ENCODE measurements around the gene MT1G.
"Not testable (repeated sequence)": the region's sequence is repeated elsewhere in the genome, so short reads cannot be mapped to it uniquely, and the experiment has no call there.

Gene MT1G

GRCh38 chr16:56667581-56668571 is at the start of gene MT1G:
Gene MT1G (minus strand): TSS chr16:56668065. CDS start chr16:56667993, 72 bp downstream.
- DNase-seq (ENCODE audit: insufficient read length, low spot score): no peak
- FAIRE-seq: no peak

- DNase-seq (ENCODE audit: insufficient read length, low spot score); FAIRE-seq: not testable (repeated sequence)
Observed at GRCh38 chr16:56717532-56717931, 49.7 kb upstream of the MT1G start.

DNA sequence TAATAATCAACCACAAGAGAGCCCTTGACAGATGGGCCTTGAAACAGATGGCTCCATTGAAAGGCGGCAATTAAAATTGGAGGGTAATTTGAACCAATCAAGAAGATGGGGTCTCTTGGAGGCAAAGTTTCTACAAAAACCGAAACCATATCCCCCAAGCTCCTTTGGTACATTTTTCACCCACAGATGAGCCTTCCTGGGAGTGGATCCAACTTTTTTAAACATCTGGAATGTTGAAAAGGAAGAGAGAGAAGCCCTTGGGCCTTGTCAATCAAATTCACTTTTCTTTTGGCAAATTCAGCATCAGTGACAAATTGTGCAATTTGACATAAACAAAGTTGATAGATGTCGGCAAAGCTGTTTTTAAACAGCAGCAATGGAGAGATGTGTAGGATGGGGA is 48.9 kb upstream of the MT1G start:
- DNase-seq (ENCODE audit: insufficient read length, low spot score) (no peak), FAIRE-seq (no peak)

DNA sequence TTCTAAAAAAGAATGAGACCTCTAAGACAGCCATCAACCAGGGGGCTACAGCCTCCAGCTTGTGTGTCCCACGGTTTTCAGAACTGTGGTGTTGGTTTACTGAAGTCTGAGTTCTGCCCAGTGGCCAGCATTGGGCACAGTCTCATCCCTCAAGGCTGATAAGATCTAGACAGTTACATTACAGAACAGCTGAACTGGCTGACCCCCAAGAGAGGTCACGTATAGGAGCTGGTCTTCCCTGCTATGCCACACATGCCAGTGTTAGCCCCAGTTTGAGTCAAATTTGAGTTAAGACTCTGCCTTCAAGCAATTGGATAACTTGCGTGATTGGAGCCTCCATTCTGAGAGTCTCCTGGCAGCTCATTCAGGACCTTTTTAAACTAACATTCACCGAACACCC is 47.3 kb upstream of the MT1G start:
- DNase-seq (ENCODE audit: insufficient read length, low spot score): no peak
- no peak for FAIRE-seq

DNA sequence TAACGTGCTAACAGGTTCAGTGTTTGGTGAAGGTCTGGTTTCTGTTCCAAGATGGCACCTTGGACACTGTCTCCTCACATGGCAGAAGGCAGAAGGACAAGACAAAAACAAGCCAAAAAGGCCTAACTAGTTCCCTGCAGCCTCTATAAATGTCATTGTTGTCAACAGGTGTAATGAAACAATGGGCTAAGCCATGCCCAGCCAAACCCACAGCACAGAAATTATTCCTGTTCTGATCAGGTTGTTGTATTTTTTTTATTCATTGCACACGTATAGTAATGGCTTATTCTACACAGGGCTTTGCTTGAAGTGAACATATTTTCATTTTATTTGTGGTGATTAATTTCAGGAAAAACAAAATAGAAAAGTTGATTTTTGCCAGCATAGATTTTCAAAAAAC is 45.9 kb upstream of the MT1G start:
- DNase-seq (ENCODE audit: insufficient read length, low spot score) (no peak), FAIRE-seq (no peak)

DNA sequence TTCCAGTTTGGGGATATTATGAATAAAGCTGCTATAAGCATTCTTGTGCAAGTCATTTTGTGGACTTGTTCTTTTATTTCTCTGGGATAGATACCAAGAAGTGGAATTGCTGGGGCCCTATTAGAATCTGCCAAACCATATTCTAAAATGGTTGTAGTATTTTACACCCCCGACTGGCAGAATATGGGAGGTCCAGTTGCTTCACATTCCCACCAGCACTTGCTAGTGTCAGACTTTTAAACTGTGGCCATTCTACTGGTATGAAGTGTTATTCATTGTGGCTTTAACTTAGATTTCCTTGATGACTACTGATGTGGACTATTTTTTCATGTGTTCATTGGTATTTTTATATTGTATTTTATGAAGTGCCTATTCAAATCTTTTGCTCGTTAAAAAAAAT is 44.0 kb upstream of the MT1G start:
- no peak for FAIRE-seq

GRCh38 chr16:56710181-56710737 is 42.4 kb upstream of the MT1G start:
- FAIRE-seq (no peak), DNase-seq (ENCODE audit: insufficient read length, low spot score) (no peak)

More for the DNA sequence above, 44.0 kb upstream of the MT1G start:
- no peak for DNase-seq (ENCODE audit: insufficient read length, low spot score)

- DNase-seq (ENCODE audit: insufficient read length, low spot score) (no peak), FAIRE-seq (no peak)
Observed at GRCh38 chr16:56709443-56710040, 41.7 kb upstream of the MT1G start.

- DNase-seq (ENCODE audit: insufficient read length, low spot score) (no peak), FAIRE-seq (no peak)
Observed at GRCh38 chr16:56708525-56709442, 40.9 kb upstream of the MT1G start.

- no peak for DNase-seq (ENCODE audit: insufficient read length, low spot score)
- no peak for FAIRE-seq
Observed at GRCh38 chr16:56702836-56703235, 35.0 kb upstream of the MT1G start.

- DNase-seq (ENCODE audit: insufficient read length, low spot score): no peak
- peak; percentile 42 for FAIRE-seq
Observed at GRCh38 chr16:56701534-56701933, 33.7 kb upstream of the MT1G start.

- FAIRE-seq: no peak
- no peak for DNase-seq (ENCODE audit: insufficient read length, low spot score)
Observed at GRCh38 chr16:56700631-56701030, 32.8 kb upstream of the MT1G start.

GRCh38 chr16:56700195-56700594 is 32.3 kb upstream of the MT1G start:
- FAIRE-seq (no peak), DNase-seq (ENCODE audit: insufficient read length, low spot score) (no peak)

GRCh38 chr16:56697456-56698155 is 29.7 kb upstream of the MT1G start:
- FAIRE-seq (peak; percentile 84), DNase-seq (ENCODE audit: insufficient read length, low spot score) (no peak)

DNA sequence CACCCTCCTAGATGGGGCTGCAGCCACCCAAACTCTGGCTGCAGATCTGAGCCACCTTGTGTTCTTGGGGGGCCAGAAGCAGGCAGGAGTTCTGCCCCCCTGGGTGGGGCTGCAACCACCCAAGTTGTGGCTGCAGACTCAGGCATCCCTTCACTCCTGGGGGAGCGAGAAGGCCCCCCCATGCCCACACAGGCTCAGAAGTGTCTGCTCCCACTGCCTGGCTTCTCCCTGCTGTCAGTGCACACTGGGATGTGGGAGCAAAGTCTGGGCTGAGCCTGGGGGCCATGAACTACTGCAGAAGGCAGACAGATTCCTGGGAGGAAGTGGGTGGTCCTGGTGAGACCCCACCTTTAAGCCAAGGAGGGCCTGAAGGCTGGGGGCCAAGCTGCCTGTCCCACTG is 27.4 kb upstream of the MT1G start:
- FAIRE-seq (no peak), DNase-seq (ENCODE audit: insufficient read length, low spot score) (no peak)

DNA sequence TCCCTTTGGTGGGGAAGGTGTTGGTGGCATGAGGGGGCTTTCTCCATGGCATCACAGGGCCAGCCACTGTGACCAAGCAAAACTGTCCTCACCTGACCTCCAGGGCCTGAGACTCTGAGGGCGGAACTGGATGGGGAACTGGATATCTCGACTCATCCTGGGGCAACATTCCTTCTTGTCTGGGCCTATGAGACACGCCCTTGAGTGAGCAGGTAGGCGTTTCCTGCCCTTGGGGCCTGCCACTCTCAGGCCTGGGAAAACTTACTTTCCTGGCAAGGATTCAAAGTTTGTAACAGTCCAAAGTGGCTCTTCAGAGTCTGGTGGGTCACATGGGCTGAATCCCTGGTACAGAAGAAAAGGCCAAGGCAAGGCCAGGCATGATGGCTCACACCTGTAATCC is 24.0 kb upstream of the MT1G start:
- DNase-seq (ENCODE audit: insufficient read length, low spot score) (peak; percentile 89), FAIRE-seq (peak; percentile 96)

DNA sequence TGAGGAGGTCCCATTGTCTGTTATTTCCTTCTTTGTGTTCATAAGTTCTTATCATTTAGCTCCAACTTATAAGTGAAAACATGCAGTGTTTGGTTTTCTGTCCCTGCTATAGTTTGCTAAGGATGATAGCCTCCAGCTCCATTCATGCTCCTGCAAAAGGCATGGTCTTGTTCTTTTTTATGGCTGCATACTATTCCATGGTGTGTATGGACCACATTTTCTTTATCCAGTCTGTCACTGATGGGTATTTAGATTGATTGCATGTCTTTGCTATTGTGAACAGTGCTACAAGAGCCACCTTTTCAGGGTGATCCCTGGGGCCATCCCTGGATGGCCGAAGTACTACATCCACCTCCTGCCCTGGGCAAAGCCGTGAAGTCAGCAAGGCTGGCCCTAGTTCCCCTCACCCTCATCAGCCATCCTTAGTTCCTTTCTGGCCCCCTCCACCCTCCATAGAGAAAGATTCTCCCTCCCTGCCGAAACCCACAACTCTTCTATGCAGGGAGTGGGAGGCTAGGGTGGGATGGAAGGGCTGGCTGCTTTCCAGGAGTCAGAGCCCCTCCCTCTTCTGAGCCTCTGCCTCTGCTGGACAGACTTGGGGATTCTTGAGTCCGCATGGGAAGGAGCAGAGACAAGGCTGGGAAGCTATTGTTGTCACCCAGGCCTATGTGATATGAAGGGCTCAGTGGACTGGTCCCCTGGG is 22.7 kb upstream of the MT1G start:
- no peak for FAIRE-seq
- DNase-seq (ENCODE audit: insufficient read length, low spot score): no peak

DNA sequence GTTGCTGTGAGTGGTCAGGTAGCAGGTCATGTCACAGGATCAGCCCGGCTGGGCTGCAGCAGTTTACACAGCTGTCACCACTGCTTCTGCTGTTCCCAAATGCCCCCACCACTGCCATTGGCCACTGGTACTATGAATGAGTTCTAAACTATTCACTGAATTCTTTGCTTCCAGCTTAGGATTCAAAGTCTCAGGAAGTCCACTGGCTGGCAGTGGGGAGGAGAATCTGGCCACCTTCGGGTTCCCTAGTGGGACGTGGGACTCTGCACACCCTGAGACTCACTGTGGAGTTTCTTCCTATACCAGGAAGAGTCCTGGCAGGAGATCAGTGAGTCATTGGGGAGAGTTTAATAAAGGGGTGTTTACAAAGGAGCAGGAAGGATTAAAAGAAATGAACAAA is 21.3 kb upstream of the MT1G start:
- DNase-seq (ENCODE audit: insufficient read length, low spot score) (no peak), FAIRE-seq (no peak)

DNA sequence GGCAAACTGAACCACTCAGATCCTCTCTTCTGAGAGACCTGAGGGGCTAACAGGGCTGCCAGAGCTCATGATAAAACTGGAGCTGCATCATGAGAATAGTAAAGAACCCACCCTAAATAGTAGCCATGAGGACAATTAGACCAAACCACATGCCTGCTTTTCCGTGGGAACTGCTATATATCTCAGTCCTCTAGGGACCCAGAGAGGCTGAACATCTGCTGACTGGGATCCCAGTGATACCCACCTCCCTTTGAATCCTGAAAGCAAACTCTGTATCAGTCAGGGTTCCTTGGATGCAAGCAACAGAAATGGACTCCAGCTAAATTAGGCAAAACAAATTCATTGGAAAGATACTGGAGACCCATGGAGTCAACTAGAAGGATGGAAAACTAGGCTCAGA is 20.9 kb upstream of the MT1G start:
- DNase-seq (ENCODE audit: insufficient read length, low spot score) (no peak), FAIRE-seq (no peak)

Data from HTR-8/SVneo (cell line).